ENCODE results near the gene HAPSTR1.
"Not testable (repeated sequence)": the region's sequence is repeated elsewhere in the genome, so short reads cannot be mapped to it uniquely, and the experiment has no call there.

The HAPSTR1 gene
- 223 to 431 (median 281) reads per million in 4 donors for total RNA-seq

GRCh38 chr16:9090960-9091866 lies at the start of gene HAPSTR1:
Gene HAPSTR1, plus strand, starts transcription at chr16:9091644. Its CDS starts 401 bp downstream, at chr16:9092045.
- DNase-seq, result peak; percentile 99 to 100 (median 99)

GRCh38 chr16:9042533-9042932 lies 48.9 kb upstream of the HAPSTR1 start:
- no peak for DNase-seq

- no peak for DNase-seq
Observed at GRCh38 chr16:9042964-9043680, 48.3 kb upstream of the HAPSTR1 start.

- DNase-seq, result not testable (repeated sequence)
Observed at GRCh38 chr16:9045562-9045961, 45.9 kb upstream of the HAPSTR1 start.

- no peak for DNase-seq
Observed at GRCh38 chr16:9046667-9047055, 44.8 kb upstream of the HAPSTR1 start.

- peak in 1 of 5 donors; percentile 73 for DNase-seq
Observed at GRCh38 chr16:9047689-9048301, 43.6 kb upstream of the HAPSTR1 start.

GRCh38 chr16:9048302-9048700 lies 43.1 kb upstream of the HAPSTR1 start:
- no peak for DNase-seq

GRCh38 chr16:9049241-9049640 lies 42.2 kb upstream of the HAPSTR1 start:
- no peak for DNase-seq

- peak in 1 of 5 donors; percentile 11 for DNase-seq
Observed at GRCh38 chr16:9050102-9050830, 41.2 kb upstream of the HAPSTR1 start.

- DNase-seq, result no peak
Observed at GRCh38 chr16:9053006-9053601, 38.3 kb upstream of the HAPSTR1 start.

- DNase-seq, result no peak
Observed at GRCh38 chr16:9054460-9054859, 37.0 kb upstream of the HAPSTR1 start.

- no peak for DNase-seq
Observed at GRCh38 chr16:9055115-9055514, 36.3 kb upstream of the HAPSTR1 start.

GRCh38 chr16:9055661-9056060 lies 35.8 kb upstream of the HAPSTR1 start:
- DNase-seq, result no peak

- DNase-seq, result no peak
Observed at GRCh38 chr16:9056061-9056460, 35.4 kb upstream of the HAPSTR1 start.

GRCh38 chr16:9058211-9058610 lies 33.2 kb upstream of the HAPSTR1 start:
- no peak for DNase-seq

- no peak for DNase-seq
Observed at GRCh38 chr16:9060225-9060624, 31.2 kb upstream of the HAPSTR1 start.

GRCh38 chr16:9061358-9061813 lies 30.1 kb upstream of the HAPSTR1 start:
- DNase-seq, result no peak

- DNase-seq, result no peak
Observed at GRCh38 chr16:9062301-9062700, 29.1 kb upstream of the HAPSTR1 start.

GRCh38 chr16:9065077-9065476 lies 26.4 kb upstream of the HAPSTR1 start:
- DNase-seq, result no peak

- DNase-seq, result no peak
Observed at GRCh38 chr16:9068886-9069285, 22.6 kb upstream of the HAPSTR1 start.

GRCh38 chr16:9070254-9070653 lies 21.2 kb upstream of the HAPSTR1 start:
- no peak for DNase-seq

GRCh38 chr16:9071377-9071776 lies 20.1 kb upstream of the HAPSTR1 start:
- no peak for DNase-seq

All from T-helper 1 cell (primary cell).